Measurements from ENCODE around the gene CHL1. TPM values are rescaled to one million over a fixed set of nuclear protein-coding genes. Genes with fewer than 3 reads are reported as not detected.

CHL1 gene
- total and polyA plus RNA-seq, 2 experiments from 2014 or later: 1.4 to 1.9 TPM

DNA sequence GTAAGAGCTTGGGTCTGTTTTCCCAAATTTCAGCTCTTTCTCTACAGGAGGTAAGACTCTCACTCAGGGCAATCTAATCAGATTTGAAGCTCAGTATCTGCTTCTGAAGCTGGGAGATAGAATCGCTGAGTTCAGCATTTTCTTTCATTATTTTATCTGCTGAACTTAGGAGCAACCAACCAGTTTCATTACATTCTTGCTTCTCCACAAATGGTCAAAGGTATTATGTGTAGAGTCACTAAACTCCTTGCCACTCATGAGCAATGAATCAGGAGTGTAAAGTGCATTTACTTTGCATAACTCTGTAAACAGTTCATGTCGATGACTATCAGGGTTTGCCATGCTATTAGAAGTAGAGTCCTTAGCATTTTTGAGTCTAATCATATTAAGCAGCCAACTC is 249.4 kb downstream of the CHL1 start:
- Histone ChIP-seq H3K27me3 (ENCODE audit: insufficient read depth) (no peaks in the 10 kb centered on the region), H3K27ac (ENCODE audit: low read depth) (no peak overlapping the region), H3K79me2 (replicated peaks; ENCODE audit: insufficient read depth) (no peaks in the 10 kb centered on the region), H2AFZ (no peak overlapping the region), H4K20me1 (replicated peaks; ENCODE audit: insufficient read depth) (no peaks in the 10 kb centered on the region; the same call in 1 of the 2 replicates), H3K36me3 (ENCODE audit: insufficient read depth) (no peaks in the 10 kb centered on the region), H3K9me2 (ENCODE audit: insufficient read depth) (no peaks in the 10 kb centered on the region; the same call in 1 of the 2 replicates), H3K4me2 (no peak overlapping the region), H3K4me1 (ENCODE audit: insufficient read depth) (peaks cover 6% of the 10 kb centered on the region), H3F3A (replicated peaks; ENCODE audit: low read depth) (no peaks in the 10 kb centered on the region), H3K4me3 (no peak overlapping the region)
- no peak overlapping the region for H3K27ac Mint-ChIP-seq
- TF ChIP-seq POLR2AphosphoS5 (IDR thresholded peaks at IDR 0.05; ENCODE audit: low read depth): no peak
- no peak for TF ChIP-seq ZNF114 (CRISPR knock-in tag; IDR thresholded peaks at IDR 0.05)
- TF ChIP-seq, protein P1, sequence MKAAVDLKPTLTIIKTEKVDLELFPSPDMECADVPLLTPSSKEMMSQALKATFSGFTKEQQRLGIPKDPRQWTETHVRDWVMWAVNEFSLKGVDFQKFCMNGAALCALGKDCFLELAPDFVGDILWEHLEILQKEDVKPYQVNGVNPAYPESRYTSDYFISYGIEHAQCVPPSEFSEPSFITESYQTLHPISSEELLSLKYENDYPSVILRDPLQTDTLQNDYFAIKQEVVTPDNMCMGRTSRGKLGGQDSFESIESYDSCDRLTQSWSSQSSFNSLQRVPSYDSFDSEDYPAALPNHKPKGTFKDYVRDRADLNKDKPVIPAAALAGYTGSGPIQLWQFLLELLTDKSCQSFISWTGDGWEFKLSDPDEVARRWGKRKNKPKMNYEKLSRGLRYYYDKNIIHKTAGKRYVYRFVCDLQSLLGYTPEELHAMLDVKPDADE (IDR thresholded peaks at IDR 0.05): no peak
- no peak for TF ChIP-seq STAT1 (IDR thresholded peaks at IDR 0.05; ENCODE audit: unreplicated experiment)
- TF ChIP-seq NANOG (IDR thresholded peaks at IDR 0.05; ENCODE audit: borderline replicate concordance): no peak
- TF ChIP-seq CREB1 (CRISPR knock-in tag; IDR thresholded peaks at IDR 0.05; ENCODE audit: low read depth): no peak
- H3K4me3 Mint-ChIP-seq: no peak overlapping the region
- peaks cover 5% of the 10 kb centered on the region for H3K27me3 Mint-ChIP-seq (ENCODE audit: insufficient read depth, low read depth, poor library complexity)
- peaks cover 30% of the 10 kb centered on the region for H3K36me3 Mint-ChIP-seq (ENCODE audit: low read depth)
- H3K9me3 Mint-ChIP-seq: peaks cover 96% of the 10 kb centered on the region
- no peaks in the 10 kb centered on the region for H3K4me1 Mint-ChIP-seq
- DNase-seq (ENCODE audit: low spot score) (no peak), ATAC-seq (no peak)

DNA sequence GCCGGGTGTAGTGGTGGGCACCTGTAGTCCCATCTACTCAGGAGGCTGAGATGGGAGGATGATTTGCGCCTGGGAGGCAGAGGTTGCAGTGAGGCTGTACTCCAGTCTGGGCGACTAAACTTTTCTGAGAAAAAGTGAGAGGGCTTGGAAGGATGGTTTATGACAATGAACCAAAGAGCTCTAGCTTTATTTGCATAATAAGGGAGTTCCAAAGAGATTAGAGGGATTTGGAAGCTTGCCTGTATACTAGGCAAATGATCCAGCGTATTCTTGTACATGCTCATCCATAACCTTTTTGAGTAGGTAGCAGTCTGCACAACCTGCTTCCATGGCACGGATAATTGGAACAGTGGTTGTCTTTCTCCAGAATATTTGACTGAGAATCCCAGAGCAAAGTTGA is 251.1 kb downstream of the CHL1 start:
- no peaks in the 10 kb centered on the region for H3K79me2 ChIP-seq (replicated peaks; ENCODE audit: insufficient read depth)
- no peak overlapping the region for H3K4me2 ChIP-seq
- peaks cover 9% of the 10 kb centered on the region for H3K4me1 ChIP-seq (ENCODE audit: insufficient read depth)
- H3K27me3 ChIP-seq (ENCODE audit: insufficient read depth): no peaks in the 10 kb centered on the region
- H3K4me1 Mint-ChIP-seq: no peaks in the 10 kb centered on the region
- H3K27ac ChIP-seq (ENCODE audit: low read depth): no peak overlapping the region
- peaks cover 22% of the 10 kb centered on the region for H3K36me3 Mint-ChIP-seq (ENCODE audit: low read depth)
- ATAC-seq (no peak), DNase-seq (ENCODE audit: low spot score) (no peak)
- no peak overlapping the region for H3K27ac Mint-ChIP-seq
- H3K9me3 Mint-ChIP-seq: peaks cover 93% of the 10 kb centered on the region
- no peaks in the 10 kb centered on the region; the same call in 1 of the 2 replicates for H3K9me2 ChIP-seq (ENCODE audit: insufficient read depth)
- TF ChIP-seq, protein P2, sequence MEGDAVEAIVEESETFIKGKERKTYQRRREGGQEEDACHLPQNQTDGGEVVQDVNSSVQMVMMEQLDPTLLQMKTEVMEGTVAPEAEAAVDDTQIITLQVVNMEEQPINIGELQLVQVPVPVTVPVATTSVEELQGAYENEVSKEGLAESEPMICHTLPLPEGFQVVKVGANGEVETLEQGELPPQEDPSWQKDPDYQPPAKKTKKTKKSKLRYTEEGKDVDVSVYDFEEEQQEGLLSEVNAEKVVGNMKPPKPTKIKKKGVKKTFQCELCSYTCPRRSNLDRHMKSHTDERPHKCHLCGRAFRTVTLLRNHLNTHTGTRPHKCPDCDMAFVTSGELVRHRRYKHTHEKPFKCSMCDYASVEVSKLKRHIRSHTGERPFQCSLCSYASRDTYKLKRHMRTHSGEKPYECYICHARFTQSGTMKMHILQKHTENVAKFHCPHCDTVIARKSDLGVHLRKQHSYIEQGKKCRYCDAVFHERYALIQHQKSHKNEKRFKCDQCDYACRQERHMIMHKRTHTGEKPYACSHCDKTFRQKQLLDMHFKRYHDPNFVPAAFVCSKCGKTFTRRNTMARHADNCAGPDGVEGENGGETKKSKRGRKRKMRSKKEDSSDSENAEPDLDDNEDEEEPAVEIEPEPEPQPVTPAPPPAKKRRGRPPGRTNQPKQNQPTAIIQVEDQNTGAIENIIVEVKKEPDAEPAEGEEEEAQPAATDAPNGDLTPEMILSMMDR (conservative IDR thresholded peaks at IDR 0.05; ENCODE audit: low read depth in 2 of 2): no peak
- TF ChIP-seq NANOG (IDR thresholded peaks at IDR 0.05; ENCODE audit: borderline replicate concordance) (no peak), STAT1 (IDR thresholded peaks at IDR 0.05; ENCODE audit: unreplicated experiment) (no peak)
- TF ChIP-seq, protein P3, sequence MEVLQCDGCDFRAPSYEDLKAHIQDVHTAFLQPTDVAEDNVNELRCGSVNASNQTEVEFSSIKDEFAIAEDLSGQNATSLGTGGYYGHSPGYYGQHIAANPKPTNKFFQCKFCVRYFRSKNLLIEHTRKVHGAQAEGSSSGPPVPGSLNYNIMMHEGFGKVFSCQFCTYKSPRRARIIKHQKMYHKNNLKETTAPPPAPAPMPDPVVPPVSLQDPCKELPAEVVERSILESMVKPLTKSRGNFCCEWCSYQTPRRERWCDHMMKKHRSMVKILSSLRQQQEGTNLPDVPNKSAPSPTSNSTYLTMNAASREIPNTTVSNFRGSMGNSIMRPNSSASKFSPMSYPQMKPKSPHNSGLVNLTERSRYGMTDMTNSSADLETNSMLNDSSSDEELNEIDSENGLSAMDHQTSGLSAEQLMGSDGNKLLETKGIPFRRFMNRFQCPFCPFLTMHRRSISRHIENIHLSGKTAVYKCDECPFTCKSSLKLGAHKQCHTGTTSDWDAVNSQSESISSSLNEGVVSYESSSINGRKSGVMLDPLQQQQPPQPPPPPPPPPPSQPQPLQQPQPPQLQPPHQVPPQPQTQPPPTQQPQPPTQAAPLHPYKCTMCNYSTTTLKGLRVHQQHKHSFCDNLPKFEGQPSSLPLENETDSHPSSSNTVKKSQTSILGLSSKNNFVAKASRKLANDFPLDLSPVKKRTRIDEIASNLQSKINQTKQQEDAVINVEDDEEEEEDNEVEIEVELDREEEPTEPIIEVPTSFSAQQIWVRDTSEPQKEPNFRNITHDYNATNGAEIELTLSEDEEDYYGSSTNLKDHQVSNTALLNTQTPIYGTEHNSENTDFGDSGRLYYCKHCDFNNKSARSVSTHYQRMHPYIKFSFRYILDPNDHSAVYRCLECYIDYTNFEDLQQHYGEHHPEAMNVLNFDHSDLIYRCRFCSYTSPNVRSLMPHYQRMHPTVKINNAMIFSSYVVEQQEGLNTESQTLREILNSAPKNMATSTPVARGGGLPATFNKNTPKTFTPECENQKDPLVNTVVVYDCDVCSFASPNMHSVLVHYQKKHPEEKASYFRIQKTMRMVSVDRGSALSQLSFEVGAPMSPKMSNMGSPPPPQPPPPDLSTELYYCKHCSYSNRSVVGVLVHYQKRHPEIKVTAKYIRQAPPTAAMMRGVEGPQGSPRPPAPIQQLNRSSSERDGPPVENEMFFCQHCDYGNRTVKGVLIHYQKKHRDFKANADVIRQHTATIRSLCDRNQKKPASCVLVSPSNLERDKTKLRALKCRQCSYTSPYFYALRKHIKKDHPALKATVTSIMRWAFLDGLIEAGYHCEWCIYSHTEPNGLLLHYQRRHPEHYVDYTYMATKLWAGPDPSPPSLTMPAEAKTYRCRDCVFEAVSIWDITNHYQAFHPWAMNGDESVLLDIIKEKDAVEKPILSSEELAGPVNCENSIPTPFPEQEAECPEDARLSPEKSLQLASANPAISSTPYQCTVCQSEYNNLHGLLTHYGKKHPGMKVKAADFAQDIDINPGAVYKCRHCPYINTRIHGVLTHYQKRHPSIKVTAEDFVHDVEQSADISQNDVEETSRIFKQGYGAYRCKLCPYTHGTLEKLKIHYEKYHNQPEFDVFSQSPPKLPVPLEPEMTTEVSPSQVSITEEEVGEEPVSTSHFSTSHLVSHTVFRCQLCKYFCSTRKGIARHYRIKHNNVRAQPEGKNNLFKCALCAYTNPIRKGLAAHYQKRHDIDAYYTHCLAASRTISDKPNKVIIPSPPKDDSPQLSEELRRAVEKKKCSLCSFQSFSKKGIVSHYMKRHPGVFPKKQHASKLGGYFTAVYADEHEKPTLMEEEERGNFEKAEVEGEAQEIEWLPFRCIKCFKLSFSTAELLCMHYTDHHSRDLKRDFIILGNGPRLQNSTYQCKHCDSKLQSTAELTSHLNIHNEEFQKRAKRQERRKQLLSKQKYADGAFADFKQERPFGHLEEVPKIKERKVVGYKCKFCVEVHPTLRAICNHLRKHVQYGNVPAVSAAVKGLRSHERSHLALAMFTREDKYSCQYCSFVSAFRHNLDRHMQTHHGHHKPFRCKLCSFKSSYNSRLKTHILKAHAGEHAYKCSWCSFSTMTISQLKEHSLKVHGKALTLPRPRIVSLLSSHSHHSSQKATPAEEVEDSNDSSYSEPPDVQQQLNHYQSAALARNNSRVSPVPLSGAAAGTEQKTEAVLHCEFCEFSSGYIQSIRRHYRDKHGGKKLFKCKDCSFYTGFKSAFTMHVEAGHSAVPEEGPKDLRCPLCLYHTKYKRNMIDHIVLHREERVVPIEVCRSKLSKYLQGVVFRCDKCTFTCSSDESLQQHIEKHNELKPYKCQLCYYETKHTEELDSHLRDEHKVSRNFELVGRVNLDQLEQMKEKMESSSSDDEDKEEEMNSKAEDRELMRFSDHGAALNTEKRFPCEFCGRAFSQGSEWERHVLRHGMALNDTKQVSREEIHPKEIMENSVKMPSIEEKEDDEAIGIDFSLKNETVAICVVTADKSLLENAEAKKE (CRISPR knock-in tag; IDR thresholded peaks at IDR 0.05): no peak
- H4K20me1 ChIP-seq (replicated peaks; ENCODE audit: insufficient read depth): no peaks in the 10 kb centered on the region; the same call in 1 of the 2 replicates
- H2AFZ ChIP-seq: no peak overlapping the region
- no peaks in the 10 kb centered on the region for H3K36me3 ChIP-seq (ENCODE audit: insufficient read depth)
- peaks cover 5% of the 10 kb centered on the region for H3K27me3 Mint-ChIP-seq (ENCODE audit: insufficient read depth, low read depth, poor library complexity)
- H3K4me3 ChIP-seq: no peak overlapping the region
- H3F3A ChIP-seq (replicated peaks; ENCODE audit: low read depth): no peaks in the 10 kb centered on the region
- no peak overlapping the region for H3K4me3 Mint-ChIP-seq
